ENCODE data around the gene MOCOS.

GRCh38 chr18:36298126-36298741 is 110.9 kb downstream of the MOCOS start:
- TF ChIP-seq CTCF (IDR thresholded peaks at IDR 0.05) (no peak), POLR2A (IDR thresholded peaks at IDR 0.05) (no peak)

All from body of pancreas (tissue), 4 donors.